DND-41 (cell line): ENCODE measurements around the gene GJB5.

Experiments used
- CTCF ChIP-seq: IDR thresholded peaks from 2 replicates; pipeline ENCODE4 v1.5.1; 2012; ENCODE audit warnings: borderline replicate concordance, low read length, moderate library complexity, mild to moderate bottlenecking; ENCODE audit not compliant: poor library complexity, severe bottlenecking; ENCODE audit errors: extremely low read depth
- EZH2 ChIP-seq: IDR thresholded peaks from 3 replicates; pipeline ENCODE4 v1.6.1; 2012; ENCODE audit warnings: borderline replicate concordance, low read depth, mild to moderate bottlenecking, moderate library complexity, low read length, inconsistent platforms; ENCODE audit not compliant: severe bottlenecking

- TF ChIP-seq EZH2 (no peak), CTCF (no peak)
Measured at GRCh38 chr1:34743775-34744174, 11.1 kb upstream of the GJB5 start.
